Trophoblast cell (in vitro differentiated cells and primary cell): ENCODE measurements around the gene FGFR4.

Experiments used
- DNase-seq, 2 donors: peaks; one replicate each; pipeline ENCODE4 v3.0.0-alpha.2; 2016
- H2AFZ ChIP-seq: 2 replicates; pipeline ENCODE4 v1.6.1; 2013; ENCODE audit warnings: low read length, moderate library complexity, mild to moderate bottlenecking; ENCODE audit not compliant: insufficient read depth, poor library complexity
- H2AK5ac ChIP-seq: 2 replicates; pipeline ENCODE4 v1.6.1; 2013; ENCODE audit warnings: mild to moderate bottlenecking, low read length
- H2BK120ac ChIP-seq: 2 replicates; pipeline ENCODE4 v1.6.1; 2013; ENCODE audit warnings: low read length, mild to moderate bottlenecking, moderate library complexity; ENCODE audit not compliant: insufficient read depth, poor library complexity
- H2BK12ac ChIP-seq: 2 replicates; pipeline ENCODE4 v1.6.1; 2013; ENCODE audit warnings: mild to moderate bottlenecking, low read length, moderate library complexity
- H2BK5ac ChIP-seq: 2 replicates; pipeline ENCODE4 v1.6.1; 2013; ENCODE audit warnings: low read length, low read depth, moderate library complexity, mild to moderate bottlenecking; ENCODE audit not compliant: poor library complexity
- H3K14ac ChIP-seq: 2 replicates; pipeline ENCODE4 v1.6.1; 2013; ENCODE audit warnings: mild to moderate bottlenecking, low read length
- H3K18ac ChIP-seq: 2 replicates; pipeline ENCODE4 v1.6.1; 2013; ENCODE audit warnings: mild to moderate bottlenecking, low read length
- H3K23ac ChIP-seq: 2 replicates; pipeline ENCODE4 v1.6.1; 2013; ENCODE audit warnings: low read length
- H3K27ac ChIP-seq: 2 replicates; pipeline ENCODE4 v1.5.1; 2013; ENCODE audit warnings: low read depth, mild to moderate bottlenecking, inconsistent platforms, low read length, moderate library complexity
- H3K27me3 ChIP-seq: 2 replicates; pipeline ENCODE4 v1.6.1; 2013; ENCODE audit warnings: inconsistent platforms, mild to moderate bottlenecking, low read length, moderate library complexity; ENCODE audit not compliant: insufficient read depth
- H3K36me3 ChIP-seq, 2 experiments: 1 replicate in 1 of 2; 2 replicates in 1 of 2; pipeline ENCODE4 v1.6.1; 2013; ENCODE audit warnings: low read length in 2 of 2, mild to moderate bottlenecking in 2 of 2, moderate library complexity in 1 of 2; ENCODE audit not compliant: insufficient read depth in 2 of 2, control insufficient read depth in 1 of 2
- H3K4ac ChIP-seq: 2 replicates; pipeline ENCODE4 v1.6.1; 2013; ENCODE audit warnings: low read depth, mild to moderate bottlenecking, low read length, moderate library complexity
- H3K4me1 ChIP-seq, 2 experiments: 1 replicate in 1 of 2; 2 replicates in 1 of 2; pipeline ENCODE4 v1.6.1; 2013; ENCODE audit warnings: low read length in 2 of 2, mild to moderate bottlenecking in 2 of 2, moderate library complexity in 1 of 2; ENCODE audit not compliant: insufficient read depth in 2 of 2, control insufficient read depth in 1 of 2
- H3K4me2 ChIP-seq: 2 replicates; pipeline ENCODE4 v1.6.1; 2013; ENCODE audit warnings: inconsistent platforms, mild to moderate bottlenecking, low read length, moderate library complexity
- H3K4me3 ChIP-seq: 2 replicates; pipeline ENCODE4 v1.5.1; 2013; ENCODE audit warnings: mild to moderate bottlenecking, low read depth, low read length, inconsistent platforms
- H3K79me1 ChIP-seq: one replicate; pipeline ENCODE4 v1.6.1; 2013; ENCODE audit warnings: low read length
- H3K79me2 ChIP-seq: 2 replicates; pipeline ENCODE4 v1.6.1; 2013; ENCODE audit warnings: low read length, mild to moderate bottlenecking; ENCODE audit not compliant: control insufficient read depth, insufficient read depth, poor library complexity
- H3K9ac ChIP-seq: 2 replicates; pipeline ENCODE4 v1.6.1; 2013; ENCODE audit warnings: mild to moderate bottlenecking, low read length
- H3K9me3 ChIP-seq: 2 replicates; pipeline ENCODE4 v1.6.1; 2013; ENCODE audit warnings: low read depth, mild to moderate bottlenecking, control low read depth, inconsistent platforms, low read length; ENCODE audit not compliant: insufficient read depth
- H4K12ac ChIP-seq: 2 replicates; pipeline ENCODE4 v1.6.1; 2013; ENCODE audit warnings: low read depth, mild to moderate bottlenecking, low read length, moderate library complexity
- H4K8ac ChIP-seq: 2 replicates; pipeline ENCODE4 v1.6.1; 2013; ENCODE audit warnings: low read depth, mild to moderate bottlenecking, low read length, moderate library complexity
- H4K91ac ChIP-seq: one replicate; pipeline ENCODE4 v1.6.1; 2013; ENCODE audit warnings: low read depth, mild to moderate bottlenecking, low read length, moderate library complexity
- WGBS: extraction: QIAGEN DNeasy Blood & Tissue Kit; methylation state at CpG from one replicate; pipeline ENCODE4 v1.1.7; 2013; ENCODE audit warnings: missing lambda C conversion rate; ENCODE audit not compliant: insufficient read length, insufficient coverage; ENCODE audit errors: extremely low coverage; 5-methylcytosine and 5-hydroxymethylcytosine counted together

FGFR4 gene

GRCh38 chr5:177089127-177089526, 2.4 kb downstream of the FGFR4 start:
- Histone ChIP-seq H3K23ac (no peak overlapping the region), H3K4me1 (peaks cover 8 to 10% of the 10 kb centered on the region in 2 experiments), H3K36me3 (no peaks in the 10 kb centered on the region), H4K12ac (no peak overlapping the region), H3K14ac (no peak overlapping the region), H3K79me1 (peaks cover 6% of the 10 kb centered on the region), H4K8ac (no peak overlapping the region), H2BK120ac (no peak overlapping the region), H3K27ac (no peak overlapping the region), H3K4me2 (no peak overlapping the region), H3K18ac (no peak overlapping the region), H4K91ac (no peak overlapping the region), H2BK5ac (no peak overlapping the region), H3K9me3 (peaks cover 2% of the 10 kb centered on the region), H3K27me3 (no peaks in the 10 kb centered on the region), H3K9ac (no peak overlapping the region), H3K4me3 (no peak overlapping the region), H2BK12ac (no peak overlapping the region), H2AK5ac (no peak overlapping the region), H3K79me2 (peaks cover 2% of the 10 kb centered on the region), H3K4ac (no peak overlapping the region), H2AFZ (no peak overlapping the region)
- DNase-seq: no peak
- no CpG with 5 or more reads among the region's 5 CpGs for WGBS

DNA sequence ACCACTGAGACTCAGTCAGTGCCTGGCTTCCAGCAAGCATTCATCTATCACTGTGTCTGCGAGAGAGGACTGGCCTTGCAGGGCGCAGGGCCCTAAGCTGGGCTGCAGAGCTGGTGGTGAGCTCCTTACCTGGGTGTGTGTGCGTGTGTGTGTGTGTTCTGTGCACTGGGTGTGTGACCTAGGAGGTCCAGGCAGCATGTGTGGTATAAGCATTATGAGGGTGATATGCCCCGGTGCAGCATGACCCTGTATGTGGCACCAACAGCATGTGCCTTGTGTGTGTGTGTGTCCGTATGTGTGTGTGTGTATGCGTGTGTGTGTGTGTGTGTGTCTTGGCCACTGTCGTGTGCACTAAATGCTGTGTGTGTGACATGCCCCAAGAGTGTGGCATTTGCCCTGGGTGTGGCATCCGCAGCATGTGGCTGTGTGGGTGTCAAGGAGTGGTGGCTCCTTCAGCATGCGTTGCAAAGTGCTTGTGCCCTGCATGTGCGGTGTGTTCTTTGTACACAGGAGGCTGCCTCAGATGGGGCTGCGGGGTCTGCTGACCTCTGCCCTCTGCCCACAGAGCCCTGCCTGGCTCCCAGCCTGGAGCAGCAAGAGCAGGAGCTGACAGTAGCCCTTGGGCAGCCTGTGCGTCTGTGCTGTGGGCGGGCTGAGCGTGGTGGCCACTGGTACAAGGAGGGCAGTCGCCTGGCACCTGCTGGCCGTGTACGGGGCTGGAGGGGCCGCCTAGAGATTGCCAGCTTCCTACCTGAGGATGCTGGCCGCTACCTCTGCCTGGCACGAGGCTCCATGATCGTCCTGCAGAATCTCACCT, 3.3 kb downstream of the FGFR4 start:
- no peak overlapping the region for H3K4me3 ChIP-seq

DNA sequence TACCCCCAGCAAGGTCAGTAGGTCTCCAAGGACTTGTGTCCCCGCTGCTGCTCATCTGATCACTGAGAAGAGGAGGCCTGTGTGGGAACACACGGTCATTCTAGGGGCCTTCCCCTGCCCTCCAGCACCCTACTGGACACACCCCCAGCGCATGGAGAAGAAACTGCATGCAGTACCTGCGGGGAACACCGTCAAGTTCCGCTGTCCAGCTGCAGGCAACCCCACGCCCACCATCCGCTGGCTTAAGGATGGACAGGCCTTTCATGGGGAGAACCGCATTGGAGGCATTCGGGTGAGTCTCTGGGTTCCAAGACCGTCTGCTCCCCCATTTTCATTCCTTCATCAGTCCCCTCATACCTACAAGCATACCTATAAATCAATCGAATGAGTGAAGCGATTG, 4.1 kb downstream of the FGFR4 start:
- peaks cover 2% of the 10 kb centered on the region for H3K79me2 ChIP-seq
- no peaks in the 10 kb centered on the region for H3K27me3 ChIP-seq
- H3K27ac ChIP-seq: no peak overlapping the region
- H3K14ac ChIP-seq: no peak overlapping the region
- no peak overlapping the region for H3K23ac ChIP-seq
- peaks cover 6% of the 10 kb centered on the region for H3K79me1 ChIP-seq
- H4K12ac ChIP-seq: no peak overlapping the region
- H2AK5ac ChIP-seq: no peak overlapping the region
- H3K4me1 ChIP-seq: peaks cover 10 to 14% of the 10 kb centered on the region in 2 experiments
- H2BK120ac ChIP-seq: no peak overlapping the region
- DNase-seq: no peak
- H3K18ac ChIP-seq: no peak overlapping the region
- H3K4ac ChIP-seq: no peak overlapping the region
- H3K4me2 ChIP-seq: no peak overlapping the region
- H2AFZ ChIP-seq: no peak overlapping the region
- no peak overlapping the region for H3K4me3 ChIP-seq
- H4K8ac ChIP-seq: no peak overlapping the region
- no peaks in the 10 kb centered on the region for H3K36me3 ChIP-seq
- WGBS: no CpG with 5 or more reads among the region's 13 CpGs
- H3K9ac ChIP-seq: no peak overlapping the region
- no peak overlapping the region for H2BK5ac ChIP-seq
- H3K9me3 ChIP-seq: peaks cover 2% of the 10 kb centered on the region
- no peak overlapping the region for H4K91ac ChIP-seq
- no peak overlapping the region for H2BK12ac ChIP-seq

More for the DNA sequence above, 3.3 kb downstream of the FGFR4 start:
- Histone ChIP-seq H2AK5ac (no peak overlapping the region), H4K12ac (no peak overlapping the region), H3K18ac (no peak overlapping the region), H3K4ac (no peak overlapping the region), H2BK12ac (no peak overlapping the region), H3K36me3 (no peaks in the 10 kb centered on the region), H3K14ac (no peak overlapping the region), H3K79me1 (peaks cover 6% of the 10 kb centered on the region), H3K27ac (no peak overlapping the region), H2BK5ac (no peak overlapping the region), H3K9ac (no peak overlapping the region), H3K4me2 (no peak overlapping the region), H4K91ac (no peak overlapping the region), H4K8ac (no peak overlapping the region), H3K23ac (no peak overlapping the region), H2AFZ (no peak overlapping the region), H3K4me1 (peaks cover 10 to 11% of the 10 kb centered on the region in 2 experiments), H3K27me3 (no peaks in the 10 kb centered on the region), H2BK120ac (no peak overlapping the region), H3K79me2 (peaks cover 2% of the 10 kb centered on the region), H3K9me3 (peaks cover 2% of the 10 kb centered on the region)
- no peak for DNase-seq
- no CpG with 5 or more reads among the region's 21 CpGs for WGBS

DNA sequence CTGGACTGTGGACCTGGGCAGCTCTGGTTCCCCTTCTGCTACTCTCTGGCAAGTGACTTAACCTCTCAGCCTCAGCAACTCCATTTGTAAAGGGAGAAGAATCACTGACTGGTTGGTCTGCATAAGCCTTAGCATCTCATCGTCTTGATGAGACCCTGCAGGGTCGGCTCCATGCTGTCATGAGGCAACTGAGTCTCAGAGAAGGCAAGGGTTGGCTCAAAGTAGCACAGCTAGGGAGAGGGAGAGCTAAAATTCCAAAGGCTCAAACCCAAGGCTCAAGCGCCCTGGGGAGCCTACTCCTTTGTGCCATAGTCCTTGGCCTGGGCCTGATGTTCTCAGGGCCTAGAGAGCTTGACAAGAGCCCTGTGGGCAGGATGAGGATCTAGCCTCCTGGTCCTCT, 4.5 kb downstream of the FGFR4 start:
- H2AFZ ChIP-seq: no peak overlapping the region
- H4K8ac ChIP-seq: no peak overlapping the region
- H3K4me1 ChIP-seq: peaks cover 10 to 14% of the 10 kb centered on the region in 2 experiments
- peaks cover 6% of the 10 kb centered on the region for H3K79me1 ChIP-seq
- no peak overlapping the region for H3K18ac ChIP-seq
- H3K36me3 ChIP-seq: no peaks in the 10 kb centered on the region
- H3K23ac ChIP-seq: no peak overlapping the region
- H3K27me3 ChIP-seq: no peaks in the 10 kb centered on the region
- H3K9me3 ChIP-seq: peaks cover 2% of the 10 kb centered on the region
- H2BK12ac ChIP-seq: no peak overlapping the region
- no peak overlapping the region for H2BK5ac ChIP-seq
- no peak overlapping the region for H3K14ac ChIP-seq
- H3K4ac ChIP-seq: no peak overlapping the region
- H3K27ac ChIP-seq: no peak overlapping the region
- peaks cover 2% of the 10 kb centered on the region for H3K79me2 ChIP-seq
- H4K12ac ChIP-seq: no peak overlapping the region
- DNase-seq: no peak
- no peak overlapping the region for H3K4me3 ChIP-seq
- no peak overlapping the region for H2AK5ac ChIP-seq
- no peak overlapping the region for H3K9ac ChIP-seq
- no peak overlapping the region for H4K91ac ChIP-seq
- WGBS: no CpG with 5 or more reads among the region's 3 CpGs
- H2BK120ac ChIP-seq: no peak overlapping the region
- no peak overlapping the region for H3K4me2 ChIP-seq
